ENCODE measurements around the gene OXT. TPM values are rescaled to one million over a fixed set of nuclear protein-coding genes. Genes with fewer than 3 reads are reported as not detected.
A peak's percentile ranks its signal among the peaks of the same experiment; 100 is the strongest.

The OXT gene
- total RNA-seq, 1 experiment from 2014 or later: not detected

GRCh38 chr20:3082306-3082951 lies 11.0 kb downstream of the OXT start:
- H3K79me1 ChIP-seq (ENCODE audit: insufficient read depth, low read depth, low read length, poor library complexity, severe bottlenecking): no peaks in the 10 kb centered on the region
- Mint-ChIP-seq H3K9me3 (peaks cover 0 to 2% of the 10 kb centered on the region in 2 experiments; a peak in 2 of 5 replicates), H3K27me3 (ENCODE audit: low read depth) (peaks cover 64% of the 10 kb centered on the region), H3K4me1 (peaks cover 0 to 3% of the 10 kb centered on the region in 2 experiments; a peak in 1 of 4 replicates), H3K4me3 (peak overlapping the region; percentile 55 to 79), H3K36me3 (ENCODE audit: insufficient read depth in 1 of 3, low read depth in 3 of 3) (no peaks in the 10 kb centered on the region; a peak in 2 of 7 replicates), H3K27ac (no peak overlapping the region)
- no peak overlapping the region for H3K56ac ChIP-seq (ENCODE audit: insufficient read length, low read depth, low read length)
- H2BK12ac ChIP-seq (ENCODE audit: insufficient read length, low read depth, low read length): no peak overlapping the region
- no CpG with 5 or more reads among the region's 71 CpGs for WGBS (ENCODE audit: extremely low coverage, insufficient read length, low lambda C conversion rate)
- DNase-seq: no peak
- no peak overlapping the region for H3K23ac ChIP-seq (ENCODE audit: insufficient read length, low read depth, low read length)
- peaks cover 29% of the 10 kb centered on the region for H3K27me3 ChIP-seq (ENCODE audit: insufficient read depth, low read length)
- no peak overlapping the region for H2BK20ac ChIP-seq (ENCODE audit: low read depth, low read length, poor library complexity, severe bottlenecking)
- peaks cover 4% of the 10 kb centered on the region for H3K23me2 ChIP-seq (ENCODE audit: insufficient read length, low read depth, low read length, poor library complexity, severe bottlenecking)
- H2BK5ac ChIP-seq (ENCODE audit: insufficient read length, low read length): no peak overlapping the region
- H2AK5ac ChIP-seq (ENCODE audit: insufficient read length, low read length): no peak overlapping the region
- no peak overlapping the region for H3T11ph ChIP-seq (ENCODE audit: low read length)
- H3K4me1 ChIP-seq (ENCODE audit: insufficient read depth, low read length): no peaks in the 10 kb centered on the region; the same call in 1 of the 2 replicates
- no peak overlapping the region for H3K4ac ChIP-seq (ENCODE audit: low read depth, low read length)
- no peak overlapping the region for H3K14ac ChIP-seq (ENCODE audit: insufficient read depth, low read length)
- no peak overlapping the region for H3K27ac ChIP-seq (ENCODE audit: insufficient read length, low read depth, low read length)
- H2BK15ac ChIP-seq (ENCODE audit: low read depth, low read length): no peak overlapping the region
- TF ChIP-seq CTCF (conservative IDR thresholded peaks at IDR 0.05): no peak
- H3K9me3 ChIP-seq (ENCODE audit: control insufficient read depth, low read depth, low read length): no peaks in the 10 kb centered on the region
- no peak overlapping the region for H4K8ac ChIP-seq (replicated peaks; ENCODE audit: insufficient read length, low read depth, low read length)
- H3K18ac ChIP-seq (ENCODE audit: insufficient read length, low read depth, low read length): no peak overlapping the region
- no peak overlapping the region for H3K9ac ChIP-seq (ENCODE audit: extremely low read depth, insufficient read length, low read length)
- H3K79me2 ChIP-seq (ENCODE audit: insufficient read depth, low read length): no peaks in the 10 kb centered on the region
- H4K20me1 ChIP-seq (ENCODE audit: control insufficient read depth, insufficient read depth, insufficient read length): no peaks in the 10 kb centered on the region
- no peak overlapping the region for H4K5ac ChIP-seq (ENCODE audit: insufficient read length, low read depth, low read length)
- no peak overlapping the region for H4K91ac ChIP-seq (ENCODE audit: insufficient read length, low read depth, low read length)
- peak overlapping the region; percentile 77 for H3K4me2 ChIP-seq (ENCODE audit: insufficient read depth, insufficient read length, low read length)
- no peak overlapping the region for H2BK120ac ChIP-seq (ENCODE audit: low read depth, low read length, poor library complexity, severe bottlenecking)
- H2AFZ ChIP-seq (ENCODE audit: low read length): no peak overlapping the region
